Suprapubic skin (tissue), 4 donors: ENCODE data around the gene CCDC178.

Source experiments
- POLR2A ChIP-seq, 2 donors: fragments of 450-650 bp; IDR thresholded peaks; one replicate each; pipeline ENCODE4 v1.6.1; 2017; ENCODE audit warnings: antibody characterized with exemption in 2 of 2, mild to moderate bottlenecking in 2 of 2, moderate library complexity in 2 of 2
- POLR2AphosphoS5 ChIP-seq, 3 donors: sonication (generic); formaldehyde crosslinking; IDR thresholded peaks; one replicate each; pipeline ENCODE4 v1.6.1; 2017; ENCODE audit warnings: antibody characterized with exemption in 3 of 3
- TF ChIP-seq, protein P1 (sequence below), 2 donors: fragments of 200-600 bp in 1 of 2; fragments of 450-650 bp in 1 of 2; sonication (generic) in 1 of 2; IDR thresholded peaks; one replicate each; pipeline ENCODE4 v1.5.1; 2016 to 2019; ENCODE audit warnings: antibody characterized with exemption in 2 of 2, mild to moderate bottlenecking in 1 of 2, moderate library complexity in 1 of 2

DNA sequence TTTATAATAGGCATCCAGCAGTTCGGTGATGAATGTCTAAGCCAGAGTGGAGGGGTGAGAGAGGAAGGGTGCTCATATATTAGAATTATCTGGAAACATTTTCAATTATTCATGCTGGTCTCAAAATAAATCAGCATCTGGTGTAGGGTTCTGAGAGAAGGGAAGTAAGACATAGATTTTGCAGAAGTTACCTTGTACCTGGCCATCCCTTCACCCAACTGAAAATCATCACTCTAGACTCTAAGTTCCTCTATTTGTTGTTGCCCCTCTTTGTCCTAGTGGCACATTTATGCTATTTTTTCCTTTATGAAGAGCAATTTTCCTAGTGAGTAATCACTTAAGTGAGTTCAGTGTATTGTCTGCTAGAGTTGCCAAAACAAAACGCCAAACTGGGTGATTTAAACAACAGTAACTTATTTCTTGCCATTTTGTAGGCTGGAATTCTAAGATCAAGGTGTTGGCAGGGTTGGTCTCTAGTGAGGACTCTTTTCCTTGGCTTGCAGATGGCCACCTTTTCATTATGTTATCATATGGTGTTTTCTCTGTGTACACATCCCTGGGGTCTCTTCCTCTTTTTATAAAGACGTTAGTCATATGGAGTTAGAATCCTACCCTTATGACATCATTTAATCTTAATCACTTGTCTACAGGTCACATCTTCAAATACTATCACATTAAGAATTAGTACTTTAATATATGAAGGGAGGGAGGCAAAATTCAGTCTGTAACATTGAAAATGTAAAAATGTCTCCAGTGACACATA is 537.8 kb downstream of the CCDC178 start:
- TF ChIP-seq, protein P1, sequence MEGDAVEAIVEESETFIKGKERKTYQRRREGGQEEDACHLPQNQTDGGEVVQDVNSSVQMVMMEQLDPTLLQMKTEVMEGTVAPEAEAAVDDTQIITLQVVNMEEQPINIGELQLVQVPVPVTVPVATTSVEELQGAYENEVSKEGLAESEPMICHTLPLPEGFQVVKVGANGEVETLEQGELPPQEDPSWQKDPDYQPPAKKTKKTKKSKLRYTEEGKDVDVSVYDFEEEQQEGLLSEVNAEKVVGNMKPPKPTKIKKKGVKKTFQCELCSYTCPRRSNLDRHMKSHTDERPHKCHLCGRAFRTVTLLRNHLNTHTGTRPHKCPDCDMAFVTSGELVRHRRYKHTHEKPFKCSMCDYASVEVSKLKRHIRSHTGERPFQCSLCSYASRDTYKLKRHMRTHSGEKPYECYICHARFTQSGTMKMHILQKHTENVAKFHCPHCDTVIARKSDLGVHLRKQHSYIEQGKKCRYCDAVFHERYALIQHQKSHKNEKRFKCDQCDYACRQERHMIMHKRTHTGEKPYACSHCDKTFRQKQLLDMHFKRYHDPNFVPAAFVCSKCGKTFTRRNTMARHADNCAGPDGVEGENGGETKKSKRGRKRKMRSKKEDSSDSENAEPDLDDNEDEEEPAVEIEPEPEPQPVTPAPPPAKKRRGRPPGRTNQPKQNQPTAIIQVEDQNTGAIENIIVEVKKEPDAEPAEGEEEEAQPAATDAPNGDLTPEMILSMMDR (IDR thresholded peaks at IDR 0.05): no peak
- TF ChIP-seq POLR2A (IDR thresholded peaks at IDR 0.05): no peak
- no peak for TF ChIP-seq POLR2AphosphoS5 (IDR thresholded peaks at IDR 0.05)
